Bone marrow (tissue), 2 donors: Measurements from ENCODE around the gene LMAN2.
A peak's percentile ranks its signal among the peaks of the same experiment; 100 is the strongest.
"Not testable (repeated sequence)": the region's sequence is repeated elsewhere in the genome, so short reads cannot be mapped to it uniquely, and the experiment has no call there.

Experiments used
- DNase-seq, 2 donors: peaks; one replicate each; lab custom pipeline; 2025; lab: John Stamatoyannopoulos, UW

The LMAN2 gene

GRCh38 chr5:177364159-177364962, 12.9 kb upstream of the LMAN2 start:
- no peak for DNase-seq

GRCh38 chr5:177363565-177363964, 12.1 kb upstream of the LMAN2 start:
- no peak for DNase-seq

- DNase-seq = peak in 1 of 2 donors; percentile 8
Observed at GRCh38 chr5:177362610-177363507, 11.4 kb upstream of the LMAN2 start.

- DNase-seq = no peak
Observed at GRCh38 chr5:177362292-177362609, 10.8 kb upstream of the LMAN2 start.

- DNase-seq = peak in 1 of 2 donors; percentile 11
Observed at GRCh38 chr5:177361418-177362291, 10.2 kb upstream of the LMAN2 start.

GRCh38 chr5:177360740-177361139, 9.3 kb upstream of the LMAN2 start:
- not testable (repeated sequence) for DNase-seq

GRCh38 chr5:177359860-177360259, 8.4 kb upstream of the LMAN2 start:
- no peak for DNase-seq

- no peak for DNase-seq
Observed at GRCh38 chr5:177359451-177359851, 8.0 kb upstream of the LMAN2 start.

- DNase-seq = no peak
Observed at GRCh38 chr5:177358370-177358819, 6.9 kb upstream of the LMAN2 start.

GRCh38 chr5:177357459-177358351, 6.2 kb upstream of the LMAN2 start, which contains the start of gene RGS14:
Gene RGS14 (plus strand): TSS chr5:177357924. CDS start chr5:177358025, 101 bp downstream.
- peak; percentile 24 to 93 for DNase-seq

- no peak for DNase-seq
Observed at GRCh38 chr5:177357146-177357458, 5.6 kb upstream of the LMAN2 start.

- no peak for DNase-seq
Observed at GRCh38 chr5:177356746-177357145, 5.3 kb upstream of the LMAN2 start.

- DNase-seq = no peak
Observed at GRCh38 chr5:177355868-177356168, 4.3 kb upstream of the LMAN2 start.

- no peak for DNase-seq
Observed at GRCh38 chr5:177355162-177355867, 3.8 kb upstream of the LMAN2 start.

- no peak for DNase-seq
Observed at GRCh38 chr5:177354711-177355110, 3.2 kb upstream of the LMAN2 start.

GRCh38 chr5:177354256-177354655, 2.8 kb upstream of the LMAN2 start:
- DNase-seq = no peak

- peak in 1 of 2 donors; percentile 41 for DNase-seq
Observed at GRCh38 chr5:177353093-177353492, 1.6 kb upstream of the LMAN2 start.

GRCh38 chr5:177350776-177351391, 584 bp downstream of the LMAN2 start:
- DNase-seq = no peak

- no peak for DNase-seq
Observed at GRCh38 chr5:177349762-177350161, 1.7 kb downstream of the LMAN2 start.

- DNase-seq = no peak
Observed at GRCh38 chr5:177349362-177349647, 2.2 kb downstream of the LMAN2 start.
